Measurements from ENCODE around the gene CRISPLD2. TPM values are rescaled to one million over a fixed set of nuclear protein-coding genes. Genes with fewer than 3 reads are reported as not detected.
"Not testable (repeated sequence)": the region's sequence is repeated elsewhere in the genome, so short reads cannot be mapped to it uniquely, and the experiment has no call there.

The CRISPLD2 gene
- total RNA-seq, 4 donors from 2014 or later, result 6.0 to 166 (median 24.2) TPM

GRCh38 chr16:84829168-84829965, 9.6 kb downstream of the CRISPLD2 start:
- Histone ChIP-seq H3K4me3 (no peak overlapping the region), H3K27me3 (peaks cover 0 to 2% (median 0%) of the 10 kb centered on the region in 4 donors), H3K36me3 (no peaks in the 10 kb centered on the region), H3K27ac (peak overlapping the region; percentile 69 to 93 (median 92)), H3K4me1 (peaks cover 4 to 93% (median 45%) of the 10 kb centered on the region in 3 donors), H3K9me3 (no peaks in the 10 kb centered on the region)
- intact Hi-C loops (cut with DNase I), result no loop called here
- 39 to 82% methylated on average over 6 to 9 of the region's 15 CpGs for WGBS, 2 donors
- no peak for DNase-seq
- TF ChIP-seq CTCF (IDR thresholded peaks at IDR 0.05), result no peak
- TF ChIP-seq POLR2A (IDR thresholded peaks at IDR 0.05), result peak in 2 of 4 donors; percentile 27 to 56

GRCh38 chr16:84830765-84831384, 11.1 kb downstream of the CRISPLD2 start:
- DNase-seq, result no peak
- peak overlapping the region; percentile 69 to 93 (median 92) for H3K27ac ChIP-seq
- H3K36me3 ChIP-seq, result no peaks in the 10 kb centered on the region
- no peaks in the 10 kb centered on the region for H3K9me3 ChIP-seq
- H3K4me1 ChIP-seq, result peaks cover 16 to 95% (median 58%) of the 10 kb centered on the region in 3 donors
- intact Hi-C loops (cut with DNase I), result no loop called here
- H3K4me3 ChIP-seq, result no peak overlapping the region
- 76 to 86% methylated on average over 7 to 10 of the region's 13 CpGs for WGBS, 2 donors
- no peaks in the 10 kb centered on the region for H3K27me3 ChIP-seq
- TF ChIP-seq CTCF (IDR thresholded peaks at IDR 0.05) (no peak), POLR2A (IDR thresholded peaks at IDR 0.05) (no peak)

- H3K36me3 ChIP-seq; H3K4me3 ChIP-seq; H3K9me3 ChIP-seq; DNase-seq; intact Hi-C loops (cut with DNase I); H3K27me3 ChIP-seq: not testable (repeated sequence)
- Histone ChIP-seq H3K4me1 (peaks cover 22 to 96% (median 62%) of the 10 kb centered on the region in 3 donors), H3K27ac (peak overlapping the region; percentile 68 to 96 (median 93))
- 64 to 77% methylated on average over 10 of the region's 10 CpGs for WGBS, 2 donors
Measured at GRCh38 chr16:84831728-84832127, 11.9 kb downstream of the CRISPLD2 start.

- TF ChIP-seq POLR2A (IDR thresholded peaks at IDR 0.05), result peak in 2 of 4 donors; percentile 33 to 52
- no peak for TF ChIP-seq CTCF (IDR thresholded peaks at IDR 0.05)
Measured at GRCh38 chr16:84832488-84833143, 12.8 kb downstream of the CRISPLD2 start.

GRCh38 chr16:84833144-84833500, 13.3 kb downstream of the CRISPLD2 start:
- TF ChIP-seq POLR2A (IDR thresholded peaks at IDR 0.05), result no peak
- Histone ChIP-seq H3K27ac (peak overlapping the region; percentile 74 to 96 (median 93)), H3K36me3 (peaks cover 0 to under 1% (median 0%) of the 10 kb centered on the region in 3 donors), H3K4me3 (peak overlapping the region in 2 of 4 donors; percentile 5 to 46), H3K4me1 (peaks cover 22 to 97% (median 64%) of the 10 kb centered on the region in 3 donors), H3K9me3 (no peaks in the 10 kb centered on the region), H3K27me3 (peaks cover 0 to 6% (median 0%) of the 10 kb centered on the region in 4 donors)
- intact Hi-C loops (cut with DNase I), result no loop called here
- no peak for DNase-seq
- 60 to 76% methylated on average over 2 to 10 of the region's 11 CpGs for whole genome bisulfite sequencing, 2 donors

More at GRCh38 chr16:84832488-84833143, 12.8 kb downstream of the CRISPLD2 start:
- H3K27me3 ChIP-seq, result peaks cover 0 to 6% (median 0%) of the 10 kb centered on the region in 4 donors
- 63 to 69% methylated on average over 4 to 10 of the region's 20 CpGs for WGBS, 2 donors
- intact Hi-C loops (cut with DNase I), result no loop called here
- H3K4me1 ChIP-seq, result peaks cover 22 to 97% (median 64%) of the 10 kb centered on the region in 3 donors
- H3K27ac ChIP-seq, result peak overlapping the region; percentile 74 to 96 (median 93)
- no peaks in the 10 kb centered on the region for H3K36me3 ChIP-seq
- H3K9me3 ChIP-seq, result no peaks in the 10 kb centered on the region
- peak; percentile 18 for DNase-seq
- H3K4me3 ChIP-seq, result peak overlapping the region in 2 of 4 donors; percentile 5 to 46
